Left lobe of liver (tissue), 2 donors: ENCODE measurements around the gene CALHM3. TPM values are rescaled to one million over a fixed set of nuclear protein-coding genes. Genes with fewer than 3 reads are reported as not detected.
"Not testable (repeated sequence)": the region's sequence is repeated elsewhere in the genome, so short reads cannot be mapped to it uniquely, and the experiment has no call there.

ENCODE experiments used
- ATAC-seq: fragments of 200-7000 bp; cut with Tn5 transposase; one replicate; pipeline ENCODE4 v1.9.1; 2020; ENCODE audit warnings: mild to moderate bottlenecking, moderate library complexity
- DNase-seq: peaks from one replicate; pipeline ENCODE4 v3.0.0-alpha.2; 2020; ENCODE audit warnings: low spot score
- total RNA-seq: library from RNA; stranded (reverse); gene quantifications from one replicate; pipeline ENCODE4 v1.2.1, GENCODE V29; 2021
- donor health status: DM: no; HTN: no; CAD: no; lungs with moderate emphysema.
- donor health status: DM: no; HTN: yes; CAD: no.

Gene CALHM3
- total RNA-seq, result not detected

- ATAC-seq (no peak), DNase-seq (no peak)
Measured at GRCh38 chr10:103479135-103479534, at the start of gene CALHM3. Gene CALHM3 (minus strand): TSS chr10:103479240. CDS start chr10:103479032, 208 bp downstream.

DNA sequence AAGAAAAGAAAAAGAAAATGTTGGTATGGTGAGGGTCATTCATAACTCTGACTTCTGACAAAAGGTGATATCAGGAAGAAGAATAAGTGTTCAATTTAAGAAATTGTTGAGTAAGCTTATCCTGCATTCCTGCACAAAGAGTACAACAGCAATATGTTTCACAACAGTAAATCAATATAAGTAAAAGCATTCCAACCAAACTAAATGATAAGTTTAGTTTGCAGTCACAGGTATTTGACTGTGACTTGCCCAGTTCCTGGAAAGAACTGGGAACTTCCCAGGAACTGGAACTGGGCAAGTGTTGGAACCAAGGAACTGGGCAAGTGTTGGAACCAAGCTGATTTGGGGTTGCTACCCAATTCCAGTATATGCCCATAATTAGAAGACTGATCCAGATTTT is 49.5 kb upstream of the CALHM3 start:
- peak; percentile 15 for DNase-seq

DNA sequence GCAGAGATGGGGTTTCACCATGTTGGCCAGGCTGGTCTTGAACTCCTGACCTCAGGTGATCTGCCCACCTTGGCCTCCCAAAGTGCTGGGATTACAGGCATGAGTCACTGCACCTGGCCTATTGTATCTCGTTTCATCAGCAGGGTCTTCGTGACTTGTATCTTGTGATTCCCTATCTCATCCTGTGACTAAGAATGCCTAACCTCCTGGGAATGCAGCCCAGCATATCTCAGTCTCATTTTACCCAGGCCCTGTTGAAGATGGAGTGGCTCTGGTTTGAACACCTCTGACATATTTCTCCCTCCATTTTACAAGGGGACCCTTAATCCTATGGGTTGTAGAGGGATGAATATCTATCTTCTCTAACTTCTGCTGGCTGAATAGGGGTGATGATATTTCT is 48.4 kb upstream of the CALHM3 start:
- DNase-seq, result peak; percentile 4
- not testable (repeated sequence) for ATAC-seq

More for the DNA sequence above, 49.5 kb upstream of the CALHM3 start:
- peak; percentile 74 for ATAC-seq

DNA sequence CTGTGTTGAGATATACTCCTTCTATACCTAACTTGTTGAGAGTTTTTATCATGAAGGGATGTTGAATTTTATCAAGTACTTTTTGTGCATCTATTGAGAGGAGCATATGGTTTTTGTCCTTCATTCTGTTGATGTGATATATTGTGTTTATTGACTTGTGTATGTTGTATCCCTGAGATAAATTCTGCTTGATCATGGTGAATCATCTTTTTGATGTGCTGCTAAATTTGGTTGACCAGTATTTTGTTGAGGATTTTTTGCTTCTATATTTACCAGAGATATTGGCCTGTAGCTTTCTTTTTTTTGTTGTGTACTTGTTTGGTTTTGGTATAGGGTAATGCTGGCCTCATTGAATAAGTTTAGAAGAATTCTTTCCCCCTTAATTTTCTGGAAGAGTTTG is 46.9 kb upstream of the CALHM3 start:
- ATAC-seq (no peak), DNase-seq (no peak)

GRCh38 chr10:103523683-103524082 is 44.6 kb upstream of the CALHM3 start:
- ATAC-seq (no peak), DNase-seq (no peak)

- DNase-seq, ATAC-seq: not testable (repeated sequence)
Measured at GRCh38 chr10:103522006-103522405, 43.0 kb upstream of the CALHM3 start.

DNA sequence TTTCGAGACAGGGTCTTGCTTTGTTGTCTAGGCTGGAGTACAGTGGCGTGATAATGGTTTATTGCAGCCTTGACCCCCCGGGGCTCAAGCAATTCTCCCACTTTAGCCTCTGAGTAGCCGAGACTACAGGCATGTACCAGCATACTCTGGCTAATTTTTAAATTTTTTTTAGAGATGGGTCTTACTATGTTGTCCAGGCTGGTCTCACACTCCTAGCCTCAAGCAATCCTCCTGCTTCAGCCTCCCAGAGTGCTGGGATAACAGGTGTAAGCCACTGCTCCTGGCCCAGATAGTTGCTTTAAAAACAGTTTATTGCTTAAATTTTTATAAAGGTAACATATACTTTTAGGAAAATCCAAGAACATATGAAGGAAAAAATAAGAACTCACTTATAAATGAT is 40.8 kb upstream of the CALHM3 start:
- no peak for ATAC-seq
- no peak for DNase-seq

DNA sequence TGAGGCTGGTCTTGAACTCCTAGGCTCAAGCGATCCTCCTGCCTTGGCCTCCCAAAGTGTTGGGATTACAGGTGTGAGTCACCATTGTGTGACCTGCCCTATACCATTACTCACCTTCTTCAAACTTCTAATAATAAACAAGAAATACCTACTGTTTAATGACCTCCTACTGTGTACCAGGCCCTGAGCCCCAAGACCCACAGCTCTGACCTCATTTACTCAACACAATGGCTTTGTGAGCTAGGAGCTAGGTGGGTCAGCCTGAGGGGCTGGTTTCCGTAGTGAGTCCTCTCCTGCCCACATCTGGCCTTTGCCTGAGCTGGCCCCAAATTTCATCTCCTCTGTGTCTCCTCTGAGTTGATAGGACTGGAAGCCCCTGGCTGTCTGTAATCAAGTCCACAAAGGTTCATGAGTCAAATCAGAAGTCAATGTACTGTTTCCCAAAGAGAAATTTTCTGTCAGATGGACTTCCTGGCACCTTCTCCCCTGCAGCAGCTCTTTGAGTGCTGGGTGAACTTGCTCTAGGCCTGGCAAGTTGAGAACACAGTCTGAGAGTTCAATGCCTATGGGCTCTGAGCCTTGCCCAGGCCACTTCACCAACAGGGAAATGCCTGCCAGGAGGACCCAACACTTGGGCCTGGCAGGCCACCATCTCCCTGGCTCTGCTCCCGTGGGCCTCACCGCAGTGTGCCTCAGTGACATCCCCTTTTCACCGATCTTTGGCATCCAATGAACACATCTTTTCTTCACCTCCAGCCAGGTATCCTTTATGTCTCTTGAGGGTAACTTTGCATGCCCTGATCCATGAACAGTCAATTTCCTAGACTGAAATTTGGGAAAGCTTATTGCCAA is 38.4 kb upstream of the CALHM3 start:
- ATAC-seq (no peak), DNase-seq (no peak)

DNA sequence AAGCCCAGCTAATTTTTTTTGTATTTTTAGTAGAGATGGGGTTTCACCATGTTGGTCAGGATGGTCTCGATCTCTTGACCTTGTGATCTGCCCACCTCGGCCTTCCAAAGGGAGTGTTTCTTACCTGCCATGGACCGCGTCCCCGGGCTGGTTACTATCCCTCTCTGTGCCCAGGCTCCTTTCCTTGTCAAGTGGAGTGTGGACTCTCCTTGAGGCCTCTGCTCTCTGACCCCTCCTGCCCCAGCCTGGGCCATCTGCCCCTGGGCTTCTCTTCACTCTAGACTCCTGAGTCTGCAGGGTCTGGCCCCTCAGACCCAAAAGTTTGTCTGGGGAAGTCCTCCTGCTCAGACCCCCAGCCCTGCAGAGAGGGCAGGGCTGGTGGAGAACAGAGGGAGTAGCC is 35.2 kb upstream of the CALHM3 start:
- no peak for ATAC-seq
- no peak for DNase-seq

GRCh38 chr10:103513380-103514060 is 34.5 kb upstream of the CALHM3 start:
- no peak for ATAC-seq
- DNase-seq, result no peak

DNA sequence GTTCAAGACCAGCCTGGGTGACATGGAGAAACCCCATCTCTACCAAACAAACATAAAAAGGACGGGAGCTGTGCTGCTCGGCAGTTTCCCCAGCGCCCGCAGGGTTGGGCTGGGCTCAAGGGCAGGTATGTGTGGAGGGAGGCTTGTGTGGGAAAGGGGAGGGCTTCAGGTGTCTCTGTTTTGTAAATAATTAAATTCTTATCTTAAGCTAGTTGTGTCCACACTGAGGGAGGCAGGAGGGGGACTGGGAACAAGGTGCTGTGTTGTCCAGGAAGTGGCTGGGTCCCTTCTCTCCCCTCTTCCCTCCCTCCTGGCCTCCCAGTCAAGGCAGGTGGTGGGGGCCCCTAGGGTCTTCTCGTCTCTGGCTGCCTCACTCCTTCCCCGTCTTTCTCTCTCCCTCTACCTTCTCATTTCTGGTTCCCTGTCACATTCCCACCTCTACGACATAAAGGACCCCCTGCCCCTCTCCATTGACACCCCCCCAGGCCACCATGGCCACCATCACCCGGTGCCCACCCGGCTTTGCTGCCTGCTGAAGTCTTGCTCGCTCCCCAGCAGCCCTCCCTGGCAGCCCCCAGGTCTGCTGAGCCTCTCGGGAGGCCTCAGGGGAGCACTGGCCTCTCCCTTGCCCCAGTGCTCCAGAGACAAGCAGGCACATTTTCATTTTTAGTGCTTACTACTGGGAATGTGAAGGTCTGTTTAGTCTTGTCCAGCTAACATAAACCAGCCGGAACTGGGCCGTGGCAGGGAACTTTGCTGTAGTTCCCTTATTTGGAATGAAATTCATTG is 33.7 kb upstream of the CALHM3 start:
- ATAC-seq, result no peak
- DNase-seq, result no peak

GRCh38 chr10:103512166-103512565 is 33.1 kb upstream of the CALHM3 start:
- DNase-seq (no peak), ATAC-seq (no peak)

- DNase-seq (no peak), ATAC-seq (no peak)
Measured at GRCh38 chr10:103510791-103511752, 32.0 kb upstream of the CALHM3 start.

DNA sequence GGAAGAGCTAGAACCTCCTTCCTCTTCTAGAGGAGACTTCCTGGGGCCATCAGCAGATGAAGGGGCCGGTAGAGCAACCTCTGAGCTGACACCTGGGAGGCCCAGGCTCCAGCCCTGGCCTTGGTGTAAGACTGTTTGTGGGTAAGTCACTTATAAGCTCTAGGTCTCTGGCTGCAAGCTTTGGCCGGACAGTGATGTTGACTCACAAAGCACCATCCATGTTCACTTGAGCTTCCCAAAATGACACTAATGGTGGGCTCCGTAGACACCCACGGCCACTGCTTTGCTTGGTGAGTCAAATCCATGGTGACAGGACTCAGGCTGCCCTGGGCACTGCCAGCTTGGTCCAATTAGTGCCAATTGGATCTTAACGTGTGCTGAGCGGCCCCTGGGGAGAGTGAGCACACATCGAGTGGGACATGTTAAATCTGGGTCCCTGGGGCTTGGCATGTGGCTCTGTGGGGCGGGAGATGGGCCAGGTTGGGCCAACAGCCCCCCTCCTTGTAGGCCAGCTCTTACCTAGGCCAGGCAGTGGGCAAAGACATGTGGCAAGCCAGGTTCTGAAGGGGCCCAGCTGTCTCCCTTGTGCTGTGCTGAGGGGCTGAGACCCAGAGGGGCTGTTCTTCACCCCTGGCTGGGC is 31.1 kb upstream of the CALHM3 start:
- ATAC-seq (no peak), DNase-seq (no peak)

- DNase-seq (peak; percentile 19), ATAC-seq (no peak)
Measured at GRCh38 chr10:103507235-103508191, 28.5 kb upstream of the CALHM3 start.

DNA sequence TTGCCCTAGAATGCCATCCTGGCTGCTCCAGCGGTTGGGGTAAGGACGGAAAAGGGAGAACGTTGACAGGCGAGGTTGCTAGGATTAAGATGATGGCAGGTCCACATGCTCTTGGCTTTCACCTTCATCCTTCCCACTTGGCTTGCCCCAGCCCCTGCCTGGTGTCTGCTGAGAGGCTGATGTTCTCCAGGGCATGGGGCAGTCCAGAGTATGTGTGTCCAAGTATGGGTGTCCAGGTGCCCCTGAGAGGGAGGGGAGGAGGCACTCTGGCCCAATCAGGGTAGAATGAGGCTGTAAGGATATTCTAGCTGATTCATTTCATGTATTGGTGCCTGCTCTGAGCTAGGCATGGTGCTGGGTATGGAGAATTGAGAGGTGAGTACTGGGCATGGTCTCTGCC is 27.0 kb upstream of the CALHM3 start:
- DNase-seq (no peak), ATAC-seq (no peak)

GRCh38 chr10:103504181-103504783 is 25.2 kb upstream of the CALHM3 start:
- ATAC-seq (no peak), DNase-seq (no peak)

- DNase-seq, ATAC-seq: not testable (repeated sequence)
Measured at GRCh38 chr10:103503777-103504176, 24.7 kb upstream of the CALHM3 start.
